CD4-positive, alpha-beta T cell (primary cell): Measurements from ENCODE around the gene CDK11B. TPM values are rescaled to one million over a fixed set of nuclear protein-coding genes. Genes with fewer than 3 reads are reported as not detected.

ENCODE experiments used
- ATAC-seq: fragments of 200-7000 bp; cut with Tn5 transposase; one replicate; pipeline ENCODE4 v1.10.0; 2022; ENCODE audit warnings: mild to moderate bottlenecking; ENCODE audit not compliant: poor library complexity
- CTCF ChIA-PET: fragments of 350-600 bp; sonication (Branson Sonifier 250); formaldehyde crosslinking; loops from one replicate; lab custom pipeline; 2021; ENCODE audit warnings: antibody characterized with exemption, inconsistent platforms; lab: Charles Lee
- POLR2A ChIA-PET: fragments of 350-600 bp; sonication (Branson Sonifier 250); formaldehyde crosslinking; loops from one replicate; lab custom pipeline; 2021; ENCODE audit warnings: antibody characterized with exemption, inconsistent platforms; lab: Charles Lee
- DNase-seq, 14 experiments: peaks; one replicate each; pipeline ENCODE4 v3.0.0-alpha.2; 2013 to 2020; ENCODE audit warnings: mixed read lengths in 2 of 14
- H3K27ac ChIP-seq, 2 donors: one replicate each; pipeline versions ENCODE4 v1.5.1 to v1.7.0; 2013; ENCODE audit warnings: low read length in 2 of 2, low read depth in 1 of 2, mild to moderate bottlenecking in 1 of 2
- H3K27me3 ChIP-seq, 2 experiments: 1 replicate in 1 of 2; 2 replicates in 1 of 2; pipeline versions ENCODE4 v1.6.1 to v1.7.0; 2013; ENCODE audit warnings: low read length in 2 of 2, control low read depth in 1 of 2, mild to moderate bottlenecking in 1 of 2, moderate library complexity in 1 of 2; ENCODE audit not compliant: insufficient read depth in 2 of 2, control insufficient read depth in 1 of 2
- H3K36me3 ChIP-seq: one replicate; pipeline ENCODE4 v1.6.1; 2013; ENCODE audit warnings: low read length, control low read depth; ENCODE audit not compliant: insufficient read depth
- H3K4me1 ChIP-seq: one replicate; pipeline ENCODE4 v1.6.1; 2013; ENCODE audit warnings: low read length, control low read depth; ENCODE audit not compliant: insufficient read depth
- H3K4me3 ChIP-seq: one replicate; pipeline ENCODE4 v1.5.1; 2013; ENCODE audit warnings: mild to moderate bottlenecking, low read length, moderate library complexity
- H3K9me3 ChIP-seq, 2 experiments: 1 replicate in 1 of 2; 2 replicates in 1 of 2; pipeline versions ENCODE4 v1.6.1 to v1.7.0; 2013; ENCODE audit warnings: low read length in 2 of 2, mild to moderate bottlenecking in 2 of 2, control low read depth in 1 of 2, moderate library complexity in 1 of 2; ENCODE audit not compliant: control insufficient read depth in 1 of 2, insufficient read depth in 1 of 2
- H3K27ac Mint-ChIP-seq: one replicate; pipeline ENCODE4 v1.8.0; 2020; ENCODE audit warnings: mixed read lengths
- H3K27me3 Mint-ChIP-seq: one replicate; pipeline ENCODE4 v1.8.0; 2021; ENCODE audit warnings: mixed read lengths
- H3K36me3 Mint-ChIP-seq: one replicate; pipeline ENCODE4 v1.8.0; 2021; ENCODE audit warnings: low read depth, mixed read lengths
- H3K4me1 Mint-ChIP-seq: one replicate; pipeline ENCODE4 v1.8.0; 2021; ENCODE audit warnings: low read depth, mixed read lengths
- H3K4me3 Mint-ChIP-seq: one replicate; pipeline ENCODE4 v1.8.0; 2020; ENCODE audit warnings: mild to moderate bottlenecking, mixed read lengths
- H3K9me3 Mint-ChIP-seq: one replicate; pipeline ENCODE4 v1.8.0; 2020; ENCODE audit warnings: mixed read lengths
- intact Hi-C, 2 experiments: fragments of 100-400 bp; cut with DNase I in 1 of 2; cut with micrococcal nuclease in 1 of 2; formaldehyde crosslinking; loops; one replicate each; pipeline versions ENCODE4 v1.15.1 to v1.9.0; 2023 to 2025; cut with DNase I, micrococcal nuclease
- total RNA-seq, 174 experiments: library from RNA in 2 of 174; stranded (reverse) in 2 of 174; gene quantifications; one replicate each; pipeline ENCODE4 v1.2.3 and lab custom pipeline; 2021 to 2026
- TF ChIP-seq, protein P1 (sequence below): fragments of 200-600 bp; IDR thresholded peaks from one replicate; pipeline ENCODE4 v1.8.0; 2022; ENCODE audit warnings: antibody characterized with exemption, mild to moderate bottlenecking

Gene CDK11B
- total RNA-seq, 2 experiments from 2014 or later = 49.8 to 52.0 TPM

DNA sequence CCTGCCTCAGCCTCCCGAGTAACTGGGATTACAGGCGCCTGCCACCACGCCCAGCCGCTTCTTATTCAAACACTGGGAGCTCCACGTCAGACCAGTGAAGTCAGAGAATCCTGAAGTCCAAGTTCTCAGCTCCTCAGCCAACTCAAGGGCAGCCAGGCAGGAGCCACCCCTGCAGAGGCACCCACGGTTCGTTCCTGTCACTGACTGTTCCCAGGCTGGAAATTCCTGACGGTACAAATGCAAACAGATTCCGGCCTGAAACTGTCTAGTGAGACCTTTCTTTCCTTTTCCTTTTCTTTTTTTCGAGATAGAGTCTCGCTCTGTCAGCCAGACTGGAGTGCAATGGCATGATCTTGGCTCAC is 22.1 kb upstream of the CDK11B start:
- ATAC-seq (no peak), DNase-seq (no peak)
- Mint-ChIP-seq H3K4me1 (peaks cover 23% of the 10 kb centered on the region), H3K4me3 (no peak overlapping the region), H3K36me3 (peaks cover 22% of the 10 kb centered on the region), H3K9me3 (no peaks in the 10 kb centered on the region), H3K27me3 (no peaks in the 10 kb centered on the region), H3K27ac (no peak overlapping the region)
- ChIA-PET CTCF (no interaction called here), POLR2A (no interaction called here)
- Histone ChIP-seq H3K4me1 (peaks cover 36% of the 10 kb centered on the region), H3K9me3 (no peaks in the 10 kb centered on the region), H3K36me3 (peaks cover 9% of the 10 kb centered on the region), H3K4me3 (no peak overlapping the region), H3K27ac (no peak overlapping the region), H3K27me3 (no peaks in the 10 kb centered on the region)
- intact Hi-C loops = no loop called here
- TF ChIP-seq, protein P1, sequence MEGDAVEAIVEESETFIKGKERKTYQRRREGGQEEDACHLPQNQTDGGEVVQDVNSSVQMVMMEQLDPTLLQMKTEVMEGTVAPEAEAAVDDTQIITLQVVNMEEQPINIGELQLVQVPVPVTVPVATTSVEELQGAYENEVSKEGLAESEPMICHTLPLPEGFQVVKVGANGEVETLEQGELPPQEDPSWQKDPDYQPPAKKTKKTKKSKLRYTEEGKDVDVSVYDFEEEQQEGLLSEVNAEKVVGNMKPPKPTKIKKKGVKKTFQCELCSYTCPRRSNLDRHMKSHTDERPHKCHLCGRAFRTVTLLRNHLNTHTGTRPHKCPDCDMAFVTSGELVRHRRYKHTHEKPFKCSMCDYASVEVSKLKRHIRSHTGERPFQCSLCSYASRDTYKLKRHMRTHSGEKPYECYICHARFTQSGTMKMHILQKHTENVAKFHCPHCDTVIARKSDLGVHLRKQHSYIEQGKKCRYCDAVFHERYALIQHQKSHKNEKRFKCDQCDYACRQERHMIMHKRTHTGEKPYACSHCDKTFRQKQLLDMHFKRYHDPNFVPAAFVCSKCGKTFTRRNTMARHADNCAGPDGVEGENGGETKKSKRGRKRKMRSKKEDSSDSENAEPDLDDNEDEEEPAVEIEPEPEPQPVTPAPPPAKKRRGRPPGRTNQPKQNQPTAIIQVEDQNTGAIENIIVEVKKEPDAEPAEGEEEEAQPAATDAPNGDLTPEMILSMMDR = no peak

DNA sequence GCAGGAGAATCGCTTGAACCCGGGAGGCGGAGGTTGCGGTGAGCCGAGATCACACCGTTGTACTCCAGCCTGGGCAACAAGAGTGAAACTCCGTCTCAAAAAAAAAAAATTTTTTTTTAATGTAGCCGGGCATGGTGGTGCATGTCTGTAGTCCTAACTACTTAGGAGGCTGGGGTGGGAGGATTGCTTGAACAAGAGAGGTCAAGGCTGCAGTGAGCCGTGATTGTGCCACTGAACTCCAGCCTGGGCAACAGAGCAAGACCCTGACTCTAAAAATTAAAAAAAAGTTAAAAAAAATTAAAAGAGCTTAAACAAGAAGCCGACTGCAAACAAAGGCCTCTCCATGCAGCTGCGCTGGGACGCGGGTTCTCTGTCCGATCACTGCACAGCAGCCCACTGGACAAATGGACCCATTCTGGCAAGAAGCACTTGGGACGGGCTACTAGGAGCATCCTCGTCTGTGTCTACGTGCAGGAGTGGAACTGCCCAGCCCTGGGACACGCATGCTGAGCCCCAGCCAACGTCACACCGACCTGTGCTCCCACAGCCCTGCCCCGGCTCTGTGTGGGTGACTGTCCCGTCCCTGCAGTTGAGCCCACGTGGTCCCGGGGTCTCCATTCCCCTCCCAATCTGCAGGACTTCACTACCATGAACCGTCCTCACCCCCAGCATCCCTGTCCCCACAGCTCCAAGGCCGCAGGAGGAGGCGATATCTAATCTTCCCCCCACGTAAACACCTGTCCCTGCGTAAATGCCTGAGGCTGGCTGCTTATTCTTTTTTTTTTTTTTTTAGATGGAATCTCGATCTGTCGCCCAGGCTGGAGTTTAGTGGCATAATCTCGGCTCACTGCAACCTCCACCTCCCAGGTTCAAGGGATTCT is 21.5 kb upstream of the CDK11B start:
- H3K36me3 Mint-ChIP-seq = peaks cover 19% of the 10 kb centered on the region
- Histone ChIP-seq H3K9me3 (no peaks in the 10 kb centered on the region), H3K27me3 (no peaks in the 10 kb centered on the region), H3K27ac (no peak overlapping the region), H3K4me3 (no peak overlapping the region), H3K36me3 (peaks cover 9% of the 10 kb centered on the region), H3K4me1 (peaks cover 31% of the 10 kb centered on the region)
- peaks cover 23% of the 10 kb centered on the region for H3K4me1 Mint-ChIP-seq
- no peak overlapping the region for H3K27ac Mint-ChIP-seq
- no peak overlapping the region for H3K4me3 Mint-ChIP-seq
- ATAC-seq (no peak), DNase-seq (no peak)
- TF ChIP-seq, protein P1 = no peak
- ChIA-PET CTCF (no interaction called here), POLR2A (no interaction called here)
- intact Hi-C loops = no loop called here
- no peaks in the 10 kb centered on the region for H3K27me3 Mint-ChIP-seq
- no peaks in the 10 kb centered on the region for H3K9me3 Mint-ChIP-seq

DNA sequence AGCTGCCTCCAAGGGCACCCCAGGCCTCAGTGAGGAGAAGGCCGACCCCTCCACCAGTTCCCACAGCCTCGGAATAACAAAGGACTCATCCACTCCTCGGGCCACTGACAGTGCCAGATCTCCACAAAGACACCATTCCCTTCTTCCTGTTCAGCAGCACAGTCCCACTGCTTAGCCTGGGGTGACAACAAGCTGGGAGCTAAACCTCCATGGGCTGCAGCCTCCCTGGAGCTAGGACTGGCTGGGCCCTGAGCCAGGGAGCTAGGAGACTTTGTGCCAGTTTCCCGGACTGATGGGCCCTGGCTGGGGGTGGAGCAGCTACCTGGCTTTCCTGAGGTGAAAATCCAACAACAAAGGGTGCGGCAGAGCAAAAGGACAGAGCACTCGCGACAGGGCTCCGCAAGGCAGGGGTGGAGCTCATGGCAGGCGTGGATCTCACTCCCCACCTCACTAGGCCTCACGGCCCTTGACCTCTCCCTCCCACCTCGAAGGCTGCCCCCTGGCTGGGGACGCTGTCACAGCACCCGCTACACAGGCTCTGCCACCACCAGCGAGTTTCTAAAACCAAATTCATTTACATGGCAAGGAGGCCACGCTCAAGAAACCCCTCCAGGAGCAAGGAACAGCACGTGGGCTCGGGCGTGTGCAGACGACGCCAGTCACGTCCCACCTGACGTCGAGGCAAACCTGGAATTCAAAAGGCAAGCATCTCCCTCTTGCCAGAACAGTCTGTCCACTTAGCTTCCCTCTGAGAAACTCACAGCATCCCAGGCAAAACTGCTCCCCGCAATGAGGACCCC is 20.0 kb upstream of the CDK11B start:
- TF ChIP-seq, protein P1 = no peak
- peak overlapping the region; percentile 75 to 78 for H3K27ac ChIP-seq
- ATAC-seq (peak; percentile 35), DNase-seq (peak in 7 of 14 experiments; percentile 24 to 64 (median 57))
- Mint-ChIP-seq H3K27me3 (no peaks in the 10 kb centered on the region), H3K36me3 (peaks cover 18% of the 10 kb centered on the region), H3K4me3 (peak overlapping the region; percentile 87), H3K27ac (peak overlapping the region; percentile 98), H3K4me1 (peaks cover 23% of the 10 kb centered on the region), H3K9me3 (no peaks in the 10 kb centered on the region)
- intact Hi-C loops = no loop called here
- no peaks in the 10 kb centered on the region for H3K9me3 ChIP-seq
- no peaks in the 10 kb centered on the region for H3K27me3 ChIP-seq
- ChIA-PET CTCF (interaction anchor here (0.7 to 1.5 kb wide), 2 partner anchors 10 to 13 kb away, joined by 3 read pairs; no protein-coding TSS in a partner anchor), POLR2A (no interaction called here)
- H3K4me1 ChIP-seq = peaks cover 25% of the 10 kb centered on the region
- peaks cover 10% of the 10 kb centered on the region for H3K36me3 ChIP-seq
- peak overlapping the region; percentile 59 for H3K4me3 ChIP-seq
